HepG2 (cell line): Measurements from ENCODE around the gene ASXL1. TPM values are rescaled to one million over a fixed set of nuclear protein-coding genes. Genes with fewer than 3 reads are reported as not detected.

Experiments
- ATAC-seq: fragments of 200-7000 bp; cut with Tn5 transposase; 3 replicates; pipeline ENCODE4 v1.9.1; 2020; ENCODE audit warnings: mild to moderate bottlenecking, moderate library complexity
- BruUV-seq: library from RNA; stranded (reverse); fragments of 400-500 nt; replicated peaks from 2 replicates; lab custom pipeline; 2021; lab: Mats Ljungman, UMichigan
- CTCF ChIA-PET: fragments of 300-600 bp; formaldehyde crosslinking; extraction: SDS; loops from one replicate; lab custom pipeline; 2021; ENCODE audit warnings: low total read pairs, inconsistent platforms, low intra/inter-chr PET ratio; lab: Yijun Ruan, JAX
- POLR2A ChIA-PET: fragments of 350-600 bp; sonication (Branson Sonifier 250); formaldehyde crosslinking; loops from one replicate; lab custom pipeline; 2020; ENCODE audit warnings: antibody characterized with exemption, inconsistent platforms; lab: Yijun Ruan, JAX
- DNase-seq: peaks from one replicate; pipeline ENCODE4 v3.0.0-alpha.2; 2015; ENCODE audit warnings: low spot score
- FAIRE-seq: peaks from 3 replicates; lab custom pipeline; 2011; peaks lifted over from hg19 to GRCh38; lab: Jason Lieb, UNC
- H2AFZ ChIP-seq: one replicate; pipeline ENCODE4 v1.6.1; 2011; ENCODE audit warnings: low read length, inconsistent platforms
- H3K27ac ChIP-seq: fragments of 300-600 bp; 3 replicates; pipeline ENCODE4 v1.8.0; 2011; ENCODE audit warnings: mixed run types, mild to moderate bottlenecking, mixed read lengths, low read length, inconsistent platforms; ENCODE audit not compliant: insufficient read depth; ENCODE audit errors: extremely low read length
- H3K27me3 ChIP-seq, 2 experiments: fragments of 200-600 bp in 1 of 2; 2 replicates in 1 of 2; 3 replicates in 1 of 2; pipeline versions ENCODE4 v1.6.0 to v1.8.0; 2011; ENCODE audit warnings: low read length in 2 of 2, mild to moderate bottlenecking in 2 of 2, moderate library complexity in 2 of 2, inconsistent platforms in 1 of 2; ENCODE audit not compliant: insufficient read depth in 2 of 2, control insufficient read depth in 1 of 2
- H3K36me3 ChIP-seq, 2 experiments: fragments of 200-600 bp in 1 of 2; replicated peaks in 1 of 2; 2 replicates in 1 of 2; 3 replicates in 1 of 2; pipeline versions ENCODE4 v1.5.1 to v1.8.0; 2011; ENCODE audit warnings: low read length in 2 of 2, inconsistent platforms in 1 of 2; ENCODE audit not compliant: insufficient read depth in 2 of 2, control insufficient read depth in 1 of 2
- H3K4me1 ChIP-seq: 2 replicates; pipeline ENCODE4 v1.5.1; 2012; ENCODE audit warnings: low read length, inconsistent platforms; ENCODE audit not compliant: insufficient read depth
- H3K4me2 ChIP-seq: 2 replicates; pipeline ENCODE4 v1.6.0; 2011; ENCODE audit warnings: low read depth, low read length, inconsistent platforms
- H3K4me3 ChIP-seq, 3 experiments: fragments of 200-600 bp in 1 of 3; sonication (generic), shearing (Covaris generic) in 1 of 3; replicated peaks in 1 of 3; 2 replicates each; pipeline ENCODE4 v1.5.1; 2011 to 2016; ENCODE audit warnings: low read length in 3 of 3, inconsistent platforms in 2 of 3, low read depth in 2 of 3, mild to moderate bottlenecking in 2 of 3, control low read depth in 1 of 3, mixed read lengths in 1 of 3; ENCODE audit not compliant: insufficient read depth in 1 of 3
- H3K79me2 ChIP-seq: one replicate; pipeline ENCODE4 v1.6.1; 2011; ENCODE audit warnings: low read length, inconsistent platforms; ENCODE audit not compliant: insufficient read depth
- H3K9ac ChIP-seq: 2 replicates; pipeline ENCODE4 v1.6.0; 2011; ENCODE audit warnings: mild to moderate bottlenecking, low read depth, low read length, inconsistent platforms; ENCODE audit not compliant: insufficient read depth
- H3K9me3 ChIP-seq: 2 replicates; pipeline ENCODE4 v1.5.1; 2012; ENCODE audit warnings: mild to moderate bottlenecking, low read length
- H4K20me1 ChIP-seq: 2 replicates; pipeline ENCODE4 v1.6.0; 2011; ENCODE audit warnings: inconsistent platforms, mild to moderate bottlenecking, low read length, moderate library complexity; ENCODE audit not compliant: insufficient read depth
- AGO2 ChIP-seq: fragments of 200-400 bp; formaldehyde crosslinking; optimal IDR thresholded peaks from 2 replicates; pipeline ENCODE3; 2017; ENCODE audit warnings: mild to moderate bottlenecking, low read depth, low read length, moderate library complexity
- IKZF4 ChIP-seq: sonication (generic); formaldehyde crosslinking; IDR thresholded peaks from 2 replicates; pipeline ENCODE4 v1.5.1; 2020; ENCODE audit warnings: borderline replicate concordance, mild to moderate bottlenecking, low read depth, missing genetic modification reagents; ENCODE audit errors: not compliant biosample characterization
- MYC ChIP-seq: sonication (generic); formaldehyde crosslinking; IDR thresholded peaks from 2 replicates; pipeline ENCODE4 v1.9.0; 2021; ENCODE audit warnings: missing genetic modification reagents, borderline replicate concordance
- NONO ChIP-seq, 2 experiments: fragments of 450-650 bp in 1 of 2; sonication (generic) in 1 of 2; formaldehyde crosslinking in 1 of 2; IDR thresholded peaks in 1 of 2; conservative IDR thresholded peaks in 1 of 2; 2 replicates each; pipeline versions ENCODE4 v1.6.1 to v1.8.0; 2017 to 2022; ENCODE audit warnings: mild to moderate bottlenecking in 1 of 2, missing genetic modification reagents in 1 of 2, moderate library complexity in 1 of 2
- POLR2A ChIP-seq, 2 experiments: IDR thresholded peaks; 2 replicates each; pipeline ENCODE4 v1.6.1; 2011; ENCODE audit warnings: low read depth in 2 of 2, low read length in 2 of 2, mild to moderate bottlenecking in 1 of 2, moderate library complexity in 1 of 2; ENCODE audit not compliant: insufficient read depth in 1 of 2
- POLR2G ChIP-seq: fragments of 200-400 bp; formaldehyde crosslinking; IDR thresholded peaks from 2 replicates; pipeline ENCODE4 v1.6.1; 2018; ENCODE audit warnings: mild to moderate bottlenecking, low read depth, low read length, moderate library complexity
- RBM22 ChIP-seq: fragments of 200-400 bp; formaldehyde crosslinking; optimal IDR thresholded peaks from 2 replicates; pipeline ENCODE3; 2017; ENCODE audit warnings: mild to moderate bottlenecking, low read length, moderate library complexity
- SAFB2 ChIP-seq: sonication (generic); formaldehyde crosslinking; IDR thresholded peaks from 2 replicates; pipeline ENCODE4 v1.5.1; 2020; ENCODE audit warnings: missing genetic modification reagents, low read depth, mild to moderate bottlenecking, borderline replicate concordance
- ZNF614 ChIP-seq: IDR thresholded peaks from 2 replicates; pipeline ENCODE4 v1.6.1; 2018; ENCODE audit warnings: missing biosample characterization, missing genetic modification reagents, inconsistent platforms, borderline replicate concordance
- WGBS: methylation state at CpG from one replicate; pipeline ENCODE4 v1.1.6; 2017; ENCODE audit warnings: low lambda C conversion rate; 5-methylcytosine and 5-hydroxymethylcytosine counted together
- in situ Hi-C: cut with HindIII; loops from 2 replicates; pipeline ENCODE4 v1.10.0; 2017; ENCODE audit warnings: low pct_unique_long_range_greater_than_20kb; ENCODE audit not compliant: extremely low pct_ligation_motif_present
- intact Hi-C: fragments of 100-400 bp; cut with micrococcal nuclease; formaldehyde crosslinking; loops from one replicate; pipeline ENCODE4 v1.10.0; 2022; ENCODE audit not compliant: unreplicated experiment
- polyA plus RNA-seq, 8 experiments: library from polyadenylated mRNA; depleted of rRNA in 3 of 8; stranded (reverse) in 7 of 8; unstranded in 1 of 8; fragments of >200 nt; fragmentation: Illumina TruSeq in 4 of 8; extraction: Trizol in 4 of 8; gene quantifications; 2 replicates each; pipeline versions ENCODE4 v1.2.1 to v1.2.3, GENCODE V29; 2011 to 2016; ENCODE audit warnings: low read depth in 4 of 8, missing spikeins in 1 of 8, mixed read lengths in 1 of 8; ENCODE audit not compliant: insufficient read depth in 1 of 8
- total RNA-seq, 5 experiments: library from RNA; depleted of rRNA; stranded (reverse); fragments of >200 nt; fragmentation: Illumina TruSeq; extraction: Trizol; gene quantifications; 2 replicates each; pipeline ENCODE4 v1.2.3, GENCODE V29; 2016; ENCODE audit warnings: low read depth in 1 of 5

ASXL1 gene
- total and polyA plus RNA-seq, 2 of the 13 experiments (the other 11 are each of a cell fraction or from before 2014, with no cell fraction given) = 62.1 to 74.8 TPM

GRCh38 chr20:32450484-32451061 is 92.4 kb downstream of the ASXL1 start:
- ATAC-seq = no peak
- H3K4me3 ChIP-seq = no peak overlapping the region
- WGBS = 95% methylated on average over 9 of the region's 9 CpGs
- H3K79me2 ChIP-seq = no peaks in the 10 kb centered on the region
- BruUV-seq = no TSS peak
- H3K9ac ChIP-seq = no peak overlapping the region
- ChIA-PET POLR2A (interaction anchor here (1.0 kb wide), 1 partner anchor 202 kb away, joined by 3 read pairs; no protein-coding TSS in a partner anchor), CTCF (no interaction called here)
- H3K36me3 ChIP-seq = peaks cover 72 to 99% of the 10 kb centered on the region in 2 experiments
- intact Hi-C loops = no loop called here
- no peak for DNase-seq
- no peaks in the 10 kb centered on the region for H3K27me3 ChIP-seq
- no peak overlapping the region for H3K27ac ChIP-seq
- H3K4me2 ChIP-seq = no peak overlapping the region
- in situ Hi-C loops = no loop called here
- H2AFZ ChIP-seq = no peak overlapping the region
- peaks cover 11% of the 10 kb centered on the region; the same call in 1 of the 2 replicates for H4K20me1 ChIP-seq
- no peak for FAIRE-seq
- peaks cover 2% of the 10 kb centered on the region; the same call in 1 of the 2 replicates for H3K4me1 ChIP-seq
- H3K9me3 ChIP-seq = no peaks in the 10 kb centered on the region
- TF ChIP-seq POLR2A (IDR thresholded peaks at IDR 0.05; ENCODE audit: insufficient read depth in 1 of 2, low read depth in 2 of 2, low read length in 2 of 2) = peak in 1 of 2 experiments; percentile 33; a peak in 1 of 4 replicates
- peak; percentile 87 for TF ChIP-seq AGO2
- TF ChIP-seq POLR2G = peak; percentile 34; the same call in 1 of the 2 replicates
- 0 out of 2 replicates have a peak, but pooled peaks have one; percentile 22 for TF ChIP-seq MYC (CRISPR knock-in tag)
- TF ChIP-seq ZNF614 (CRISPR knock-in tag) = no peak
- TF ChIP-seq IKZF4 (CRISPR knock-in tag) = no peak
- no peak for TF ChIP-seq NONO (IDR thresholded peaks at IDR 0.05)
- TF ChIP-seq NONO (CRISPR knock-in tag; conservative IDR thresholded peaks at IDR 0.05) = 0 out of 2 replicates have a peak, but pooled peaks have one; percentile 17
- 0 out of 2 replicates have a peak, but pooled peaks have one; percentile 0 for TF ChIP-seq SAFB2
- peak; percentile 66 for TF ChIP-seq RBM22
